ENCODE results near the gene RPS5. TPM values are rescaled to one million over a fixed set of nuclear protein-coding genes. Genes with fewer than 3 reads are reported as not detected.

RPS5 gene
- total RNA-seq, 1 donor from 2014 or later = 1,938 TPM

GRCh38 chr19:58388175-58388526, 1.1 kb downstream of the RPS5 start:
- Mint-ChIP-seq H3K4me1 (peaks cover 28% of the 10 kb centered on the region), H3K9me3 (no peaks in the 10 kb centered on the region), H3K4me3 (peak overlapping the region; percentile 97), H3K36me3 (peaks cover 16% of the 10 kb centered on the region), H3K27me3 (ENCODE audit: insufficient read depth, low read depth) (peaks cover 7% of the 10 kb centered on the region), H3K27ac (no peak overlapping the region)
- Histone ChIP-seq H3K4me2 (peak overlapping the region; percentile 97), H3K9me3 (ENCODE audit: low read depth) (no peaks in the 10 kb centered on the region), H3K36me3 (no peaks in the 10 kb centered on the region), H4K20me1 (ENCODE audit: low read depth) (peaks cover 10% of the 10 kb centered on the region), H3K27ac (no peak overlapping the region), H2AFZ (replicated peaks) (no peak overlapping the region), H3F3A (ENCODE audit: low read depth) (peaks cover 29% of the 10 kb centered on the region), H3K9ac (peak overlapping the region; percentile 67), H3K27me3 (no peaks in the 10 kb centered on the region), H3K4me3 (peak overlapping the region; percentile 77), H3K79me2 (ENCODE audit: low read depth) (peaks cover 58% of the 10 kb centered on the region), H3K4me1 (peaks cover 14% of the 10 kb centered on the region)
- DNase-seq (ENCODE audit: low spot score) = no peak
- TF ChIP-seq CTCF (IDR thresholded peaks at IDR 0.05) (no peak), EZH2 (IDR thresholded peaks at IDR 0.05) (no peak), EZH2phosphoT487 (IDR thresholded peaks at IDR 0.05) (no peak)

GRCh38 chr19:58392945-58393724, 6.1 kb downstream of the RPS5 start:
- TF ChIP-seq EZH2 (IDR thresholded peaks at IDR 0.05) = no peak
- no peak for TF ChIP-seq CTCF (IDR thresholded peaks at IDR 0.05)
- no peak for TF ChIP-seq EZH2phosphoT487 (IDR thresholded peaks at IDR 0.05)
- Mint-ChIP-seq H3K4me3 (peak overlapping the region; percentile 41), H3K27me3 (ENCODE audit: insufficient read depth, low read depth) (peaks cover 5% of the 10 kb centered on the region), H3K36me3 (peaks cover 33% of the 10 kb centered on the region), H3K4me1 (peaks cover 14% of the 10 kb centered on the region), H3K27ac (no peak overlapping the region), H3K9me3 (no peaks in the 10 kb centered on the region)
- Histone ChIP-seq H3K4me3 (no peak overlapping the region), H3K9ac (no peak overlapping the region), H3K36me3 (no peaks in the 10 kb centered on the region), H3K27ac (no peak overlapping the region), H3K9me3 (ENCODE audit: low read depth) (no peaks in the 10 kb centered on the region), H3K79me2 (ENCODE audit: low read depth) (peaks cover 37% of the 10 kb centered on the region), H2AFZ (replicated peaks) (no peak overlapping the region), H4K20me1 (ENCODE audit: low read depth) (peaks cover 9% of the 10 kb centered on the region), H3K27me3 (peaks cover 23% of the 10 kb centered on the region), H3K4me2 (no peak overlapping the region), H3F3A (ENCODE audit: low read depth) (peaks cover 31% of the 10 kb centered on the region), H3K4me1 (peaks cover 3% of the 10 kb centered on the region)
- no peak for DNase-seq (ENCODE audit: low spot score)

GRCh38 chr19:58393725-58394033, 6.6 kb downstream of the RPS5 start:
- Histone ChIP-seq H2AFZ (replicated peaks) (no peak overlapping the region), H3K27ac (no peak overlapping the region), H3K27me3 (peaks cover 23% of the 10 kb centered on the region), H3K36me3 (no peaks in the 10 kb centered on the region), H3K79me2 (ENCODE audit: low read depth) (peaks cover 32% of the 10 kb centered on the region), H4K20me1 (ENCODE audit: low read depth) (peaks cover 7% of the 10 kb centered on the region), H3K9me3 (ENCODE audit: low read depth) (no peaks in the 10 kb centered on the region), H3F3A (ENCODE audit: low read depth) (peaks cover 33% of the 10 kb centered on the region), H3K4me2 (no peak overlapping the region), H3K4me3 (no peak overlapping the region), H3K9ac (no peak overlapping the region), H3K4me1 (no peaks in the 10 kb centered on the region)
- Mint-ChIP-seq H3K27me3 (ENCODE audit: insufficient read depth, low read depth) (peaks cover 5% of the 10 kb centered on the region), H3K4me1 (peaks cover 11% of the 10 kb centered on the region), H3K27ac (no peak overlapping the region), H3K36me3 (peaks cover 33% of the 10 kb centered on the region), H3K9me3 (no peaks in the 10 kb centered on the region), H3K4me3 (no peak overlapping the region)
- no peak for DNase-seq (ENCODE audit: low spot score)
- TF ChIP-seq EZH2phosphoT487 (IDR thresholded peaks at IDR 0.05) (no peak), CTCF (IDR thresholded peaks at IDR 0.05) (no peak), EZH2 (IDR thresholded peaks at IDR 0.05) (no peak)
